ENCODE measurements around the gene SAMD4B.

GRCh38 chr19:39407660-39408391 lies 65.6 kb downstream of the SAMD4B start:
- no peak for TF ChIP-seq CTCF (IDR thresholded peaks at IDR 0.05; ENCODE audit: low read length)
- TF ChIP-seq EZH2 (IDR thresholded peaks at IDR 0.05; ENCODE audit: borderline replicate concordance, low read length): no peak
